ENCODE data around the gene USE1. TPM values are rescaled to one million over a fixed set of nuclear protein-coding genes. Genes with fewer than 3 reads are reported as not detected.
A peak's percentile ranks its signal among the peaks of the same experiment; 100 is the strongest.

Gene USE1
- total and polyA plus RNA-seq, 8 donors: 23.1 to 40.9 (median 31.6) TPM

GRCh38 chr19:17220207-17220758 is 5.1 kb downstream of the USE1 start:
- Histone ChIP-seq H3K4me3 (no peak overlapping the region), H3K27me3 (no peaks in the 10 kb centered on the region), H3K4me1 (peaks cover 8 to 22% of the 10 kb centered on the region in 2 donors), H3K27ac (no peak overlapping the region), H3K36me3 (peaks cover 0 to 32% of the 10 kb centered on the region in 2 donors), H3K9me3 (no peaks in the 10 kb centered on the region)
- intact Hi-C loops (cut with DNase I): no loop called here
- TF ChIP-seq, protein P1, sequence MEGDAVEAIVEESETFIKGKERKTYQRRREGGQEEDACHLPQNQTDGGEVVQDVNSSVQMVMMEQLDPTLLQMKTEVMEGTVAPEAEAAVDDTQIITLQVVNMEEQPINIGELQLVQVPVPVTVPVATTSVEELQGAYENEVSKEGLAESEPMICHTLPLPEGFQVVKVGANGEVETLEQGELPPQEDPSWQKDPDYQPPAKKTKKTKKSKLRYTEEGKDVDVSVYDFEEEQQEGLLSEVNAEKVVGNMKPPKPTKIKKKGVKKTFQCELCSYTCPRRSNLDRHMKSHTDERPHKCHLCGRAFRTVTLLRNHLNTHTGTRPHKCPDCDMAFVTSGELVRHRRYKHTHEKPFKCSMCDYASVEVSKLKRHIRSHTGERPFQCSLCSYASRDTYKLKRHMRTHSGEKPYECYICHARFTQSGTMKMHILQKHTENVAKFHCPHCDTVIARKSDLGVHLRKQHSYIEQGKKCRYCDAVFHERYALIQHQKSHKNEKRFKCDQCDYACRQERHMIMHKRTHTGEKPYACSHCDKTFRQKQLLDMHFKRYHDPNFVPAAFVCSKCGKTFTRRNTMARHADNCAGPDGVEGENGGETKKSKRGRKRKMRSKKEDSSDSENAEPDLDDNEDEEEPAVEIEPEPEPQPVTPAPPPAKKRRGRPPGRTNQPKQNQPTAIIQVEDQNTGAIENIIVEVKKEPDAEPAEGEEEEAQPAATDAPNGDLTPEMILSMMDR (IDR thresholded peaks at IDR 0.05): no peak
- ATAC-seq (no peak), DNase-seq (no peak)

GRCh38 chr19:17225053-17225452 is 9.9 kb downstream of the USE1 start:
- Histone ChIP-seq H3K9me3 (no peaks in the 10 kb centered on the region), H3K27me3 (no peaks in the 10 kb centered on the region), H3K4me1 (peaks cover 9 to 31% of the 10 kb centered on the region in 2 donors), H3K36me3 (peaks cover 0 to 17% of the 10 kb centered on the region in 2 donors), H3K27ac (no peak overlapping the region), H3K4me3 (no peak overlapping the region)
- intact Hi-C loops (cut with DNase I): no loop called here
- TF ChIP-seq, protein P1 (IDR thresholded peaks at IDR 0.05): no peak
- ATAC-seq (no peak), DNase-seq (no peak)

- ATAC-seq: peak; percentile 97
- H3K4me3 ChIP-seq: peak within 1 kb of the TSS; percentile 57 to 68
- peak; percentile 97 to 99 (median 98) for DNase-seq
- H3K27me3 ChIP-seq: no peaks in the 10 kb centered on the region
- TF ChIP-seq, protein P1 (IDR thresholded peaks at IDR 0.05): no peak
- intact Hi-C loops (cut with DNase I): no loop called here
- H3K9me3 ChIP-seq: no peaks in the 10 kb centered on the region
- H3K4me1 ChIP-seq: peaks cover 9 to 27% of the 10 kb centered on the region in 2 donors
- H3K36me3 ChIP-seq: peaks cover 0 to 24% of the 10 kb centered on the region in 2 donors
- H3K27ac ChIP-seq: peak within 1 kb of the TSS; percentile 66 to 95
Measured at GRCh38 chr19:17226002-17226933, 11.1 kb downstream of the USE1 start, which contains the start of gene OCEL1. Gene OCEL1 (plus strand): TSS chr19:17226226. CDS start chr19:17226248, 22 bp downstream.

- ATAC-seq: no peak
- intact Hi-C loops (cut with DNase I): no loop called here
Measured at GRCh38 chr19:17227798-17228367, 12.7 kb downstream of the USE1 start.

More at GRCh38 chr19:17227798-17228367, 12.7 kb downstream of the USE1 start:
- Histone ChIP-seq H3K4me1 (peaks cover 9 to 27% of the 10 kb centered on the region in 2 donors), H3K27ac (no peak overlapping the region), H3K27me3 (no peaks in the 10 kb centered on the region), H3K9me3 (no peaks in the 10 kb centered on the region), H3K36me3 (peaks cover 0 to 40% of the 10 kb centered on the region in 2 donors), H3K4me3 (no peak overlapping the region)
- DNase-seq: no peak
- TF ChIP-seq, protein P1 (IDR thresholded peaks at IDR 0.05): no peak

Measured in left lung (tissue), 10 donors.